Heart left ventricle (tissue), 16 donors: Measurements from ENCODE around the gene TNIK. TPM values are rescaled to one million over a fixed set of nuclear protein-coding genes. Genes with fewer than 3 reads are reported as not detected.

ENCODE experiments used
- ATAC-seq, 4 donors: fragments of 200-7000 bp; cut with Tn5 transposase; one replicate each; pipeline ENCODE4 v1.9.1; 2020 to 2022; ENCODE audit warnings: moderate library complexity in 4 of 4, mild to moderate bottlenecking in 3 of 4, moderate number of reproducible peaks in 1 of 4
- DNase-seq, 5 donors: peaks; one replicate each; pipeline ENCODE4 v3.0.0-alpha.2; 2020
- H3K27ac ChIP-seq, 12 donors: fragments of 200-600 bp; sonication (generic) in 4 of 12; one replicate each; pipeline versions ENCODE4 v1.5.0 to v1.8.0; 2016 to 2022; ENCODE audit warnings: mild to moderate bottlenecking in 2 of 12
- H3K27me3 ChIP-seq, 9 donors: fragments of 200-600 bp; sonication (generic) in 2 of 9; one replicate each; pipeline versions ENCODE4 v1.5.1 to v1.8.0; 2016 to 2022; ENCODE audit warnings: mild to moderate bottlenecking in 3 of 9
- H3K36me3 ChIP-seq, 9 donors: fragments of 200-600 bp; sonication (generic) in 2 of 9; one replicate each; pipeline versions ENCODE4 v1.5.0 to v1.8.0; 2018 to 2022; ENCODE audit warnings: mild to moderate bottlenecking in 2 of 9
- H3K4me1 ChIP-seq, 12 donors: fragments of 200-600 bp; sonication (generic) in 4 of 12; one replicate each; pipeline versions ENCODE4 v1.5.0 to v1.8.0; 2016 to 2022; ENCODE audit warnings: mild to moderate bottlenecking in 3 of 12
- H3K4me3 ChIP-seq, 12 donors: fragments of 200-600 bp; sonication (generic) in 4 of 12; one replicate each; pipeline versions ENCODE4 v1.5.0 to v1.8.0; 2017 to 2022; ENCODE audit warnings: mild to moderate bottlenecking in 9 of 12, moderate library complexity in 4 of 12
- H3K9me3 ChIP-seq, 12 donors: fragments of 200-600 bp; sonication (generic) in 4 of 12; one replicate each; pipeline versions ENCODE4 v1.5.0 to v1.8.0; 2016 to 2022; ENCODE audit warnings: mild to moderate bottlenecking in 1 of 12
- CTCF ChIP-seq, 12 donors: fragments of 200-600 bp; sonication (generic) in 4 of 12; IDR thresholded peaks; one replicate each; pipeline versions ENCODE4 v1.5.0 to v1.8.0; 2018 to 2022; ENCODE audit warnings: antibody characterized with exemption in 12 of 12, mild to moderate bottlenecking in 5 of 12
- POLR2A ChIP-seq, 2 donors: fragments of 450-650 bp; IDR thresholded peaks; one replicate each; pipeline ENCODE4 v1.6.1; 2017; ENCODE audit warnings: antibody characterized with exemption in 2 of 2, mild to moderate bottlenecking in 2 of 2, moderate library complexity in 2 of 2
- WGBS, 4 donors: extraction: QIAGEN DNeasy Blood & Tissue Kit in 2 of 4; methylation state at CpG; one replicate each; pipeline versions ENCODE4 v1.1.5 to v1.1.7; 2013 to 2018; 5-methylcytosine and 5-hydroxymethylcytosine counted together
- intact Hi-C, 10 donors: fragments of 100-400 bp; cut with DNase I; formaldehyde crosslinking; loops; one replicate each; pipeline versions ENCODE4 v1.11.1 to v1.14.2; 2022
- microRNA counts, 2 donors: library from miRNA; unstranded; fragments of <30 nt; microRNA quantifications; one replicate each; lab custom pipeline; 2016
- microRNA-seq, 4 donors: library from miRNA; unstranded; fragments of <30 nt; microRNA quantifications; one replicate each; pipeline versions ENCODE4 to v1.2.0, GENCODE V29; 2017 to 2020
- polyA plus RNA-seq, 2 donors: library from polyadenylated mRNA; stranded (reverse); fragments of 200-250 nt; gene quantifications; one replicate each; pipeline ENCODE4 v1.2.3, GENCODE V29; 2013
- total RNA-seq, 9 donors: library from RNA; depleted of rRNA in 2 of 9; stranded (reverse); fragments of >200 nt in 2 of 9; fragmentation: NEBNext Ultra II Directional in 3 of 9; extraction: Animal tissue kit (Norgen Biotek cat#: 25700) in 3 of 9; gene quantifications; one replicate each; pipeline versions ENCODE4 v1.1.0 to v1.2.4, GENCODE V29; 2016 to 2023
- donor health status: ischemic (EF 13 %, LVEDD 7.1; RV severe dilation, severe dysfunction).
- donor health status: healthy with polysubstance abuse.
- donor health status: DM: no; HTN: yes; CAD: no.
- donor health status: DM: no; HTN: no; CAD: no.
- donor health status: ischemic (EF 25% LVEDD 6.9; RV normal size, moderate dysfunction).
- donor health status: ischemic (EF 25% LVEDD 5.7; RV mildly dilated, moderate dysfunction).
- donor health status: healthy.
- donor health status: DM: yes; HTN: yes; CAD: no.
- donor health status: ischemic (EF 35%, LVEDD 5.7; RV mildly dilated, moderate dysfunction).
- donor health status: nonischemic (EF 11% LVEDD 7.7; RV severe dilation, severe dysfunction).
- donor health status: DM: yes; HTN: yes; CAD: no.
- donor health status: PGD.
- donor health status: ischemic (EF 29% LVEDD 5.4; RV normal size, mild dysfunction).
- donor health status: nonischemic (EF 23%, LVEDD 6.1; RV moderate dilation, normal function).

The TNIK gene
- total and polyA plus RNA-seq, 11 donors, result 12.3 to 51.6 (median 32.4) TPM

- TF ChIP-seq CTCF (IDR thresholded peaks at IDR 0.05) (no peak), POLR2A (IDR thresholded peaks at IDR 0.05) (no peak)
- ATAC-seq (no peak), DNase-seq (no peak)
- peaks cover 0 to 3% (median 0%) of the 10 kb centered on the region in 9 donors for H3K27me3 ChIP-seq
- H3K27ac ChIP-seq, result no peak overlapping the region
- H3K36me3 ChIP-seq, result no peaks in the 10 kb centered on the region
- H3K4me1 ChIP-seq, result no peaks in the 10 kb centered on the region
- no peak overlapping the region for H3K4me3 ChIP-seq
- 77 to 88% (median 84%) methylated on average over 5 of the region's 5 CpGs for WGBS, 4 donors
- no peaks in the 10 kb centered on the region for H3K9me3 ChIP-seq
- intact Hi-C loops, result no loop called here
These were observed 446.1 kb downstream of the TNIK start for GRCh38 chr3:171013822-171014748.

- intact Hi-C loops, result no loop called here
- Histone ChIP-seq H3K27me3 (no peaks in the 10 kb centered on the region), H3K4me1 (no peaks in the 10 kb centered on the region), H3K9me3 (no peaks in the 10 kb centered on the region), H3K4me3 (no peak overlapping the region), H3K36me3 (no peaks in the 10 kb centered on the region), H3K27ac (no peak overlapping the region)
- DNase-seq, result no peak
- TF ChIP-seq POLR2A (IDR thresholded peaks at IDR 0.05) (no peak), CTCF (IDR thresholded peaks at IDR 0.05) (no peak)
- WGBS, 4 donors, result 82 to 94% (median 89%) methylated on average over 4 of the region's 4 CpGs
- ATAC-seq, result no peak
These were observed 448.3 kb downstream of the TNIK start for GRCh38 chr3:171011873-171012336.

MicroRNAs encoded within 50 kb of the gene (microRNA counts, 767-probe panel; counts per million panel counts)
- 71.6 to 1,525 counts per million in 2 donors for microRNA hsa-miR-569 (lab: Ali Mortazavi, UCI)

Small RNA genes lying within 50 kb of the gene (microRNA-seq; reads per million reads assigned to microRNA genes)
- gene MIR569, result 0 reads per million in 4 donors
